ENCODE results near the gene C17orf75. TPM values are rescaled to one million over a fixed set of nuclear protein-coding genes. Genes with fewer than 3 reads are reported as not detected.
"Not testable (repeated sequence)": the region's sequence is repeated elsewhere in the genome, so short reads cannot be mapped to it uniquely, and the experiment has no call there.

The C17orf75 gene
- total and polyA plus RNA-seq, 8 donors: 6.3 to 17.5 (median 8.4) TPM

- FAIRE-seq (no peak), DNase-seq (no peak), ATAC-seq (no peak)
- intact Hi-C loops (cut with DNase I): no loop called here
- H3K27ac ChIP-seq: no peak overlapping the region
- no peak for TF ChIP-seq CTCF (IDR thresholded peaks at IDR 0.05)
- no peaks in the 10 kb centered on the region for H3K4me1 ChIP-seq
- no peaks in the 10 kb centered on the region for H3K9me3 ChIP-seq
- H3K36me3 ChIP-seq: no peaks in the 10 kb centered on the region
- WGBS, 2 donors: 93 to 96% methylated on average over 1 of the region's 1 CpG
- H3K4me3 ChIP-seq: no peak overlapping the region
- no peaks in the 10 kb centered on the region for H3K27me3 ChIP-seq
These were observed 14.1 kb downstream of the C17orf75 start for GRCh38 chr17:32327911-32328310.

- DNase-seq (peak in 4 of 6 donors; percentile 32 to 64 (median 39)), ATAC-seq (peak; percentile 58 to 79 (median 72)), FAIRE-seq (no peak)
- intact Hi-C loops (cut with DNase I): loop anchor here in 1 of 3 donors (5.0 kb wide), 1 partner anchor 72 kb away; no protein-coding TSS in a partner anchor
- H3K27ac ChIP-seq: peak overlapping the region in 3 of 4 donors; percentile 28 to 61 (median 35)
- WGBS, 2 donors: 34 to 36% methylated on average over 11 of the region's 11 CpGs
- no peaks in the 10 kb centered on the region for H3K4me1 ChIP-seq
- no peaks in the 10 kb centered on the region for H3K36me3 ChIP-seq
- no peaks in the 10 kb centered on the region for H3K27me3 ChIP-seq
- no peak for TF ChIP-seq CTCF (IDR thresholded peaks at IDR 0.05)
- H3K4me3 ChIP-seq: no peak overlapping the region
- no peaks in the 10 kb centered on the region for H3K9me3 ChIP-seq
These were observed 18.0 kb downstream of the C17orf75 start for GRCh38 chr17:32323811-32324491.

GRCh38 chr17:32323046-32323445 is 18.9 kb downstream of the C17orf75 start:
- TF ChIP-seq CTCF (IDR thresholded peaks at IDR 0.05): no peak
- no peak for FAIRE-seq
- Histone ChIP-seq H3K4me1 (no peaks in the 10 kb centered on the region), H3K36me3 (no peaks in the 10 kb centered on the region), H3K27ac (no peak overlapping the region), H3K9me3 (no peaks in the 10 kb centered on the region), H3K27me3 (no peaks in the 10 kb centered on the region), H3K4me3 (no peak overlapping the region)
- intact Hi-C loops (cut with DNase I): loop anchor here in 1 of 3 donors (5.0 kb wide), 1 partner anchor 71 kb away; no protein-coding TSS in a partner anchor
- WGBS, 2 donors: 93% methylated on average over 10 of the region's 10 CpGs
- no peak for DNase-seq
- no peak for ATAC-seq

GRCh38 chr17:32320847-32321246 is 21.1 kb downstream of the C17orf75 start:
- no peak for TF ChIP-seq CTCF (IDR thresholded peaks at IDR 0.05)
- no peak overlapping the region for H3K4me3 ChIP-seq
- no peaks in the 10 kb centered on the region for H3K27me3 ChIP-seq
- H3K9me3 ChIP-seq: no peaks in the 10 kb centered on the region
- H3K27ac ChIP-seq: no peak overlapping the region
- WGBS, 2 donors: 89 to 95% methylated on average over 15 of the region's 15 CpGs
- DNase-seq (no peak), FAIRE-seq (no peak), ATAC-seq (no peak)
- H3K36me3 ChIP-seq: no peaks in the 10 kb centered on the region
- intact Hi-C loops (cut with DNase I): loop anchor here in 1 of 3 donors (5.0 kb wide), 1 partner anchor 69 kb away; no protein-coding TSS in a partner anchor
- no peaks in the 10 kb centered on the region for H3K4me1 ChIP-seq

- not testable (repeated sequence) for DNase-seq, H3K36me3 ChIP-seq, FAIRE-seq, ATAC-seq, H3K27ac ChIP-seq, H3K4me1 ChIP-seq, H3K27me3 ChIP-seq, H3K4me3 ChIP-seq, H3K9me3 ChIP-seq
- intact Hi-C loops (cut with DNase I): loop anchor here in 1 of 3 donors (5.0 kb wide), 1 partner anchor 68 kb away; no protein-coding TSS in a partner anchor
- WGBS, 2 donors: 74 to 76% methylated on average over 6 of the region's 6 CpGs
These were observed 21.9 kb downstream of the C17orf75 start for GRCh38 chr17:32320080-32320479.

Data from pancreas (tissue), 10 donors.